A549 (cell line): ENCODE measurements around the gene SLC39A5. TPM values are rescaled to one million over a fixed set of nuclear protein-coding genes. Genes with fewer than 3 reads are reported as not detected.
"Not testable (repeated sequence)": the region's sequence is repeated elsewhere in the genome, so short reads cannot be mapped to it uniquely, and the experiment has no call there.

ENCODE experiments used
- ATAC-seq, 2 experiments: fragments of 200-7000 bp in 1 of 2; fragments of >200 bp in 1 of 2; cut with Nextera tagmentation in 1 of 2; cut with Tn5 transposase in 1 of 2; 3 replicates each; pipeline versions ENCODE4 v1.8.0 to v1.9.1; 2018 to 2020; ENCODE audit warnings: mild to moderate bottlenecking in 1 of 2, moderate library complexity in 1 of 2
- CTCF ChIA-PET: fragments of 300-600 bp; sonication (Branson Sonifier 250); formaldehyde crosslinking; extraction: SDS; loops from one replicate; lab custom pipeline; 2021; ENCODE audit warnings: antibody characterized with exemption, inconsistent platforms; lab: Yijun Ruan, JAX
- POLR2A ChIA-PET: fragments of 350-600 bp; formaldehyde crosslinking; extraction: SDS; loops from one replicate; lab custom pipeline; 2021; ENCODE audit warnings: antibody characterized with exemption, inconsistent platforms; lab: Yijun Ruan, JAX
- DNase-seq, 2 experiments: peaks; one replicate each; pipeline versions ENCODE4 v3.0.0 to v3.0.0-alpha.2; 2011 to 2016; ENCODE audit warnings: low read depth in 1 of 2, low spot score in 1 of 2
- FAIRE-seq: peaks from 2 replicates; lab custom pipeline; 2011; peaks lifted over from hg19 to GRCh38; lab: Jason Lieb, UNC
- H3K27ac ChIP-seq, 2 experiments: fragments of >200 bp; sonication (Bioruptor Twin); formaldehyde crosslinking; 3 replicates each; pipeline ENCODE4 v1.5.1; 2016 to 2017
- H3K4me1 ChIP-seq: fragments of >200 bp; sonication (Bioruptor Twin); formaldehyde crosslinking; 3 replicates; pipeline ENCODE4 v1.6.1; 2016
- H3K4me2 ChIP-seq: fragments of >200 bp; sonication (Bioruptor Twin); formaldehyde crosslinking; 3 replicates; pipeline ENCODE4 v1.6.1; 2016
- H3K4me3 ChIP-seq: fragments of >200 bp; sonication (Bioruptor Twin); formaldehyde crosslinking; 3 replicates; pipeline ENCODE4 v1.5.1; 2016
- H3K9me3 ChIP-seq: fragments of >200 bp; sonication (Bioruptor Twin); formaldehyde crosslinking; 3 replicates; pipeline ENCODE4 v1.6.1; 2016
- CTCF ChIP-seq: fragments of >200 bp; sonication (Bioruptor Twin); formaldehyde crosslinking; IDR thresholded peaks from 3 replicates; pipeline ENCODE4 v1.5.1; 2016
- EHMT2 ChIP-seq: fragments of 200-600 bp; sonication (generic); IDR thresholded peaks from 2 replicates; pipeline ENCODE4 v1.6.1; 2016; ENCODE audit warnings: antibody characterized with exemption, low read depth, mild to moderate bottlenecking, moderate library complexity
- EP300 ChIP-seq, 2 experiments: fragments of >200 bp; sonication (Bioruptor Twin); formaldehyde crosslinking; IDR thresholded peaks; 2 replicates in 1 of 2; 3 replicates in 1 of 2; pipeline ENCODE4 v1.6.1; 2016 to 2017
- ESRRA ChIP-seq: fragments of 150-350 bp; IDR thresholded peaks from 2 replicates; pipeline ENCODE4 v1.6.1; 2014; ENCODE audit warnings: mild to moderate bottlenecking, low read length, borderline replicate concordance
- FOSB ChIP-seq: fragments of 250-450 bp; sonication (Bioruptor Pico); IDR thresholded peaks from 2 replicates; pipeline ENCODE4 v1.5.0; 2020; ENCODE audit warnings: mild to moderate bottlenecking, moderate library complexity
- FOSL2 ChIP-seq, 2 experiments: fragments of 450-650 bp in 1 of 2; fragments of >200 bp in 1 of 2; sonication (Bioruptor Twin) in 1 of 2; formaldehyde crosslinking; IDR thresholded peaks; 2 replicates each; pipeline versions ENCODE4 v1.5.0 to v1.6.1; 2016 to 2020; ENCODE audit warnings: mild to moderate bottlenecking in 1 of 2, moderate library complexity in 1 of 2
- FOXS1 ChIP-seq: fragments of 250-450 bp; sonication (Bioruptor Pico); IDR thresholded peaks from 2 replicates; pipeline ENCODE4 v1.5.0; 2020; ENCODE audit warnings: mild to moderate bottlenecking, moderate library complexity
- GATA3 ChIP-seq: IDR thresholded peaks from 2 replicates; pipeline ENCODE4 v1.6.1; 2012; ENCODE audit warnings: borderline replicate concordance
- JUN ChIP-seq, 2 experiments: fragments of >200 bp; sonication (Bioruptor Twin); formaldehyde crosslinking; IDR thresholded peaks; 2 replicates in 1 of 2; 3 replicates in 1 of 2; pipeline ENCODE4 v1.6.1; 2016 to 2017
- MAX ChIP-seq: IDR thresholded peaks from 2 replicates; pipeline ENCODE4 v1.6.1; 2012
- RAD21 ChIP-seq, 2 experiments: fragments of >200 bp in 1 of 2; sonication (Bioruptor Twin) in 1 of 2; formaldehyde crosslinking in 1 of 2; IDR thresholded peaks in 1 of 2; conservative IDR thresholded peaks in 1 of 2; 2 replicates in 1 of 2; 3 replicates in 1 of 2; pipeline ENCODE4 v1.6.1; 2012 to 2018; ENCODE audit warnings: inconsistent platforms in 1 of 2
- SMC3 ChIP-seq: fragments of >200 bp; sonication (Bioruptor Twin); formaldehyde crosslinking; IDR thresholded peaks from 3 replicates; pipeline ENCODE4 v1.6.1; 2018; ENCODE audit warnings: inconsistent platforms
- TFCP2L1 ChIP-seq: fragments of 250-450 bp; sonication (Bioruptor Pico); IDR thresholded peaks from 2 replicates; pipeline ENCODE4 v1.5.0; 2021; ENCODE audit warnings: mild to moderate bottlenecking
- ZFP36 ChIP-seq: fragments of 450-650 bp; IDR thresholded peaks from 2 replicates; pipeline ENCODE4 v1.6.1; 2014; ENCODE audit warnings: borderline replicate concordance; ENCODE audit not compliant: partially characterized antibody
- ZSCAN20 ChIP-seq: fragments of 250-450 bp; sonication (Bioruptor Pico); IDR thresholded peaks from 2 replicates; pipeline ENCODE4 v1.8.0; 2022; ENCODE audit warnings: mild to moderate bottlenecking, moderate library complexity
- WGBS: methylation state at CpG from one replicate; pipeline ENCODE4 v1.1.6; 2017; ENCODE audit errors: missing lambda C conversion rate; 5-methylcytosine and 5-hydroxymethylcytosine counted together
- polyA plus RNA-seq, 4 experiments: library from polyadenylated mRNA; depleted of rRNA in 3 of 4; stranded (reverse); fragments of >200 nt; fragmentation: RNase III in 1 of 4; extraction: RNeasy Plus Mini Kit Qiagen cat#74134 plus additional on column Dnase treatment in 1 of 4; gene quantifications; 2 replicates in 3 of 4; 3 replicates in 1 of 4; pipeline ENCODE4 v1.2.3, GENCODE V29; 2011 to 2017

Gene SLC39A5
- polyA plus RNA-seq, 2 of the 4 experiments (the other 2 are of a cell fraction), result 0.23 TPM; not detected in 1

- no peak for FAIRE-seq
Observed at GRCh38 chr12:56192582-56192981, 37.3 kb upstream of the SLC39A5 start.

GRCh38 chr12:56193025-56193578, 36.7 kb upstream of the SLC39A5 start:
- WGBS, result 0% methylated on average over 1 of the region's 1 CpG
- Histone ChIP-seq H3K4me3 (no peak overlapping the region), H3K9me3 (no peaks in the 10 kb centered on the region), H3K4me2 (no peak overlapping the region; the same call in 2 of the 3 replicates), H3K4me1 (peaks cover 3% of the 10 kb centered on the region), H3K27ac (peak overlapping the region in 1 of 2 experiments; percentile 46; a peak in 2 of 6 replicates)
- DNase-seq, result peak; percentile 79 to 91
- CTCF ChIA-PET, result interaction anchor here (0.8 to 6.5 kb wide), 14 partner anchors 9 to 444 kb away, joined by 3 to 204 read pairs (median 4); partner anchors contain the start of genes ESYT1, MYL6, NABP2 and RNF41
- POLR2A ChIA-PET, result no interaction called here
- TF ChIP-seq ESRRA (no peak), RAD21 (conservative IDR thresholded peaks at IDR 0.05 in 1 of 2, IDR thresholded peaks at IDR 0.05 in 1 of 2) (peak; percentile 84 to 96), ZFP36 (peak; percentile 2), SMC3 (peak; percentile 69), FOSB (0 out of 2 replicates have a peak, but pooled peaks have one; percentile 28), CTCF (peak; percentile 93), EP300 (IDR thresholded peaks at IDR 0.05) (no peak), FOSL2 (IDR thresholded peaks at IDR 0.05) (no peak), FOSL2 (CRISPR knock-in tag; IDR thresholded peaks at IDR 0.05) (no peak), EHMT2 (peak; percentile 92), FOXS1 (no peak), MAX (0 out of 2 replicates have a peak, but pooled peaks have one; percentile 35)
- FAIRE-seq, result no peak
- ATAC-seq, result peak in 1 of 2 experiments; percentile 23; a peak in 3 of 6 replicates

More at GRCh38 chr12:56192582-56192981, 37.3 kb upstream of the SLC39A5 start:
- ATAC-seq (no peak), DNase-seq (no peak)
- no peak overlapping the region for H3K4me2 ChIP-seq
- H3K4me1 ChIP-seq, result peaks cover 8% of the 10 kb centered on the region
- POLR2A ChIA-PET, result no interaction called here
- CTCF ChIA-PET, result interaction anchor here (0.8 to 6.5 kb wide), 12 partner anchors 9 to 444 kb away, joined by 3 to 204 read pairs (median 4); partner anchors contain the start of genes ESYT1, MYL6, NABP2 and RNF41
- H3K27ac ChIP-seq, result no peak overlapping the region
- TF ChIP-seq TFCP2L1 (no peak), JUN (IDR thresholded peaks at IDR 0.05) (no peak), GATA3 (no peak), ZSCAN20 (no peak)
- H3K9me3 ChIP-seq, result no peaks in the 10 kb centered on the region
- H3K4me3 ChIP-seq, result no peak overlapping the region

GRCh38 chr12:56196818-56197550, 32.9 kb upstream of the SLC39A5 start:
- peak in 1 of 2 experiments; percentile 26 for DNase-seq
- CTCF ChIA-PET, result interaction anchor here (0.5 to 6.3 kb wide), 8 partner anchors 9 to 101 kb away, joined by 3 to 46 read pairs (median 6); partner anchors contain the start of genes ANKRD52 and RNF41

More at GRCh38 chr12:56196818-56197550, 32.9 kb upstream of the SLC39A5 start:
- H3K4me1 ChIP-seq, H3K9me3 ChIP-seq, FAIRE-seq, H3K4me3 ChIP-seq, H3K27ac ChIP-seq, H3K4me2 ChIP-seq: not testable (repeated sequence)
- 64% methylated on average over 11 of the region's 11 CpGs for WGBS
- POLR2A ChIA-PET, result interaction anchor here (0.7 kb wide), 1 partner anchor 25 kb away, joined by 4 read pairs; the partner anchor contains the start of gene RNF41
- peak in 1 of 2 experiments; percentile 55; a peak in 3 of 6 replicates for ATAC-seq
